HG03460 (cell line): ENCODE measurements around the gene PNKP.

Experiments used
- ATAC-seq: cut with Tn5 transposase; IDR thresholded peaks from one replicate; pipeline ENCODE4 v1.9.1; 2021; ENCODE audit not compliant: unreplicated experiment

PNKP gene

GRCh38 chr19:49876422-49877019 is 9.1 kb upstream of the PNKP start:
- peak; percentile 48 for ATAC-seq

- no peak for ATAC-seq
Measured at GRCh38 chr19:49875857-49876421, 8.6 kb upstream of the PNKP start.

GRCh38 chr19:49875177-49875576 is 7.8 kb upstream of the PNKP start:
- no peak for ATAC-seq

DNA sequence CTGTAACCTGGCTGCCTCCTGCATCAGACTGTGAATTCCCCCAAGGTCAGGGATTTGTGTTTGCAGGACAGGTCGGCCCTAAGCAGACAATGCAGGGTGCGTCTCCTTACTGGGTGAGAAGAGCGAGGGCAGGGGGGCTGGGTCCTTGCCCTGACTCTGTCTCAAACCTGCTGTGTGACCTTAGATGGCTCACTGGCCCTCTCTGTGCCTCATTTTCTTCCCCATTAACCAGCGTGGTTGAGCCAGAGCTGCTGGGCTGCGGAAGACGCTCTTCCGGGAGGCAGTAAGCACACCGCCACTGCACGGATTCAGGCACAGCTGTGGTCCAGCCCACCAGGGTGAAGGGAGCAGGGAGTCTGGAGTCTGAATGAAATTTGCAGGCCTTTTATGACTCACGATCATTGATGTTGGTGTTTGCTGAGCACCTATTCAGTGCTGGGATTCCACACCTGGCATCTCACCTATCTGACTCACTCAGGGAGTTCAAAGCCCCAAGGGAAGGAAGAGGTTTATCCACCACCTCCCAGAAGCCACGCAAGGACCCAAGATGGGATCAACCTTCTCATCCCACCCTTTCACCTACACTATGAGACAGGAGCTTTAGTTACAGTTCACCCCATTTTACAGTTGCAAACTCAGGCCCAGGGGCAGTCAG is 7.3 kb upstream of the PNKP start:
- ATAC-seq: no peak

DNA sequence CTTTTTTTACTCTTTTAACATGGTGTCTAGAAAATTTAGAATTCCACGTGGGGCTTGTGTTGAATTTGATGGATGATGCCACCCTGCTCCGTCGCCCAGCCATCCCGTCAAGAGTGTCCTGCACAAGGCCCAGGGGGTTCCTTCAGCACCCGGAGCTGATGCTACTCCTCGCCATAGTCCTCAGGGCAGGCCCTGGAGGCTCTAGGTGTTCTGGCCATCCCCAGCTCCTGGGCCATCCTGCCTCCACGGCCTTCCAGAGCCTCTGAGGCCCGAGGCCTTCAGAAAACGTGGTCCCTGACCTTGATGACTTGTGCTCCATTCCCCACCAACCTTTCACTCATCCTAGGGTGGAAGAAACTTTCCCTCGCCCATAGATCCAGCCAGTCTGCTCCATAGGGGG is 6.5 kb upstream of the PNKP start:
- no peak for ATAC-seq

GRCh38 chr19:49873129-49873521 is 5.7 kb upstream of the PNKP start:
- ATAC-seq: no peak

DNA sequence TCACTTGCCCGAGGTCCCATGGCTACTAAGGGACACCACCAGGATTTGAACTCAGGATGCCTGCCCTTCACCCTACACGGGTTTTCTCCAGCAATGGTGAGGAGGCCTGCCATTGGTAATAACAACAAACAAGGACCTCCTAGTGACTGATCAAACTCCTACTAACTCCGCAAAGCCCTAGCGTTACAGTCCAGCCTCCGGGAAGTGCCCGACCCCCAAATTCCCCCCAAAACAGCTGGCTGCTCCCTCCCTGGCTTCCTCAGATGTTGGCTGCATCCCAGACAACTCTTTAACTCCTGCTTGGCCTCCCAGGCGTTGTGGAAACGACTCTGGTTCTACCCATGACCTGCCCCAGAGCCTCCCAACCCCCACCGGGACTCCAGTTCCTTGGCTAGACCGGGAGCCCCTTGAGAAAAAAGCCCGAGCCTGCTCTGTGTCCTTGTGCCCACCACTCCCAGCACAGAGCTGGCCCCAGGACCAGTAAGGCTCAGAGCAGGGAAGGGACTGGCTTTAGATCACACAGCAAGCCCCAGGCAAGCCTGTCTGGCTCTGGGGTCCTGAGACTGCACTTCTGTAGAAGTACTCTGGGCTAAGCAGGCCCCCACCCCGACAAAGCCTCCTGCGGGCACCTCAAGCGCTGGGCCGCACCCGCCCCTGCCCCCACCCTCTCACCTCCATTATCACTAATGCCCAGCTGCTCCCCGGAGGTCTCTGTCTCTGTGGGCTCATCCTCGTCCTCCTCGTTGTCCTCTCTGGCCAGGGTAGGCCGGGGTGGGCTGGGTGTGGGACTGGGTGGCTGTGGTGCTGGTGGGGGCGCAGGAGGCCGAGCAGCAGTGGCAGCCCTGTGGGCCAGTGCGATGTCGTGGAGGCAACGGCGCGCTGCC is 5.1 kb upstream of the PNKP start:
- ATAC-seq: no peak

GRCh38 chr19:49871349-49871985 is 4.1 kb upstream of the PNKP start:
- no peak for ATAC-seq

- ATAC-seq: no peak
Measured at GRCh38 chr19:49870309-49870901, 3.0 kb upstream of the PNKP start.

GRCh38 chr19:49869484-49870308 is 2.3 kb upstream of the PNKP start:
- ATAC-seq: peak; percentile 65

DNA sequence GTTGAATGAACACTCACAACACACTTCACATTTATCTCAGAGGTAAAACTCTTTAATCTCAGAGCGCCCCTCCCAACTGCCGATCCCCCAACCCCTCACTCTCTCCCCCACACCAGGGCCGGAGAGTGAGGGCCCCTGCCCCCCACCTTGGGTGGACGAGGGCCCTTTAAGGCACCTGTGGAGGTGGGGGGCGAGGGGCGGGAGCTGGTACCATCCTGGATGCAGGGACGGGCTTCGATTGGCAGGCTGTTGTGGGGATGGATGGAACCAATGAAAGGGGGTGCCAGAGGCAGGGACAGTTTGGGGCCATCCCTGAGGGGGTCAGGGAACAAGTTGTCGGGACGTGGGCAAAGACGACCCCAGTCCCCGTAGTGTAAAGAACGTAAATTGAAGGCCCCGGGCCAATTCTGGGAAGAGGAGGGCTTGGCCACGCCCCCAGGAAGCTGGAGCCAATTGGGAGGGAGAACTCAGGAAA is 1.7 kb upstream of the PNKP start:
- peak; percentile 16 for ATAC-seq

DNA sequence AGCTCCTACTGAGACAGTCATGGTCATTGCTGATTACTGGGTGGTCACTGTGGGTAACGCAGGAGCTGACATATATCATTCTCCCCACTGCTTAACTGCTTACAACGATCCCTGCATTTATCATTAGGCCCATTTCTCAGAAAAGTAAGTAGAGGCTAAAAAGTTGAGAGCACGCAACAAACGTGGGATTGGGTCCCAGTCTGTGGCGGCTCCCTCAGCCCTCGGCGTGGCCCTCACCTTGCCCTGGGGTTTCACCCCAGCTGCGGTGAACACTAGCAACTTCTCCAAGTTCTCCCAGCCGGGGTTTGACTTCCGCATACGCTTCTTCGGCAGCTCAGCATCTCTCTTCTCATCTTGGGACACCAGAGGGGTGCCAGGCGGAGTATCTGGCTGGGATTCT is 2.5 kb downstream of the PNKP start:
- no peak for ATAC-seq

DNA sequence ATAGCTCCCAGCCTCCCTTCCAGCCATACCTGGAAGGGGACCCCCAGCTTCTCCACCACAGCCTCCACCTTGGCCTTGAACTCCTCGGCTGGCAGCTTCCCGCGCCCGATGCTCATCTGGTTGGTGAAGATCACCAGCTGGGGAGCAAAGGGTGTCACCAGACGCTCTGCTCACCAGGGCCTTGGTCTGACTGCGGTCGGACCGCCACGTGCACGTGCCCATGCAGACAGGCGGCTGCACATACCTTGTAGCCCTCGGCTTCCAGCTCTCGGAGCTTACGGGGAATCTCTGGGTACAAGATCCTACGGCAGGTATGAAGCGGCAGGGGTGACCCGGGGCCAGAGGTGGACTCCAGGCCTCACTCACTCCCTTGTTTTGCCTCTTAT is 3.4 kb downstream of the PNKP start:
- no peak for ATAC-seq

DNA sequence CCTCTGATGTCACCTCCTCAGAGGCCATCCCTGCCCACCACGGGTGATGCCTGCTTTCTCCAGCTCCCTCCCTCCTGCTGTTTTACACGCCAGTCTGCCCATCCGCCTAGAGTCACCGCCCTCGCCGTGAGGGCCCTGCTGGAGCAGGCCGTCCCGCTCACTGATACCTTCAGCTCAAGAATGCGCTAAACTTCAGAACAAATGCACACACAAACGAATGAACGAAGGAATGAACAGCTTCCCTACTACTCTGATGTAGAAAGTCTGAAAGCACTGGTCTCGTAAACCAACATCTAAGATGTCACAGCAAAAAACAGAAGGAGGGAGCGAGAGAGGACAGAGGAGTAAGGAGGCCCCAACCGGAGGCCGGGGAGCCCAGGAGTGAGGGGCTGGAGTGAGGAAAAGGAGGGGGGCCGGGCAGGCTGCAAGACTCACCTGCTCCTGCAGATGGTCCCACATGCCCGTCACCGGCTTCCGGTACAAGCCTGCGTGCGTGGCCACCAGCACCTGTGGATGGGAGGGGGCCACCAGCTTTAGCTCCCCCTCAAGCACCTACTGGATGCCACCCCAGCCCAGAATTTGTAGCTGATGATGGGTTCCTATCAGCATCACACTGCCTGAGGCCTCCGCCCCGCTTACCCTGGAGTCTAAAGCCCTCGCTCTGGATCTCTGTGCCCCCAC is 4.0 kb downstream of the PNKP start:
- no peak for ATAC-seq

DNA sequence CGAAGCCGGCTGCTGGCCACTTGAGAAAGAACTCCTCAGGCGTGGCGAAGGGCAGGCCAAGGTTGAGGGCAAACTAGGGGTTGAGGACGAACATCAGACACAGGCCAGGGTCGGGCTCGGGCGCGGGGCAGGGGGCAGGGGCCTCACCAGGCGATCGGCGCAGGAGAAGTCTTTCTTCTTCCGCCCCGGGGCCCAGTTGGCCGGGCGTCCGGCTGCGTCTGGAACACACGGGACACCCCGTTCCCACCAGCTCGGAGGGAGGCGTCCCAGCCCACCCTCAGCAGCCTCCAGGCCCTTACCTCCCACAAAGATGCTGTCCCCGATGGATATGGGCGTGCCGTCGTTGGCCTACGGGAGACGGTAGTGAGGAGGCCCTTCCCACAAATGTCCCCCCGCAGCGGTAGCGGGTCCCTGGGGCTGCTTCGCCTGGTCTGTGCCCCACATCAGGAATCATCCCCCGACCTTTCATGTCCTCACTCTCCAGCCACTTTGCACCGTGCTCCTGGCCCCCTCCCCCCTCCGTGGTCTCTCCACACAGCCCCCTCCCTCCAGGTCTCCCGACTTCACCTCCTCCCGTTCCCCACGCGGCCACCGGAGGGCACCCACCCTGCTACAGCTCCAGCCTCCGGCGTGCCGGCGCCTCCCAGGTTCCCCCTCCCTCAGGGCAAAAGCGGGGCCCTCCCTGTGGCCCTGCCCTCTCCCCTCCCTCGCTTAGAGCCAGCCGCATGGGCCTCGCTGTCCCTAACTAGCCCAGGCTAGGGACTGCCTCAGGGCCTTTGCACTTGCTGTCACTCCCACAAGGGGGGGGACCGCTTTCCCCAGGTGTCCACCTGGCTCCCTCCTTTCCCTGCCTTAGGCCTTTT is 4.8 kb downstream of the PNKP start:
- ATAC-seq: no peak

- ATAC-seq: no peak
Measured at GRCh38 chr19:49861541-49862378, 5.6 kb downstream of the PNKP start.

DNA sequence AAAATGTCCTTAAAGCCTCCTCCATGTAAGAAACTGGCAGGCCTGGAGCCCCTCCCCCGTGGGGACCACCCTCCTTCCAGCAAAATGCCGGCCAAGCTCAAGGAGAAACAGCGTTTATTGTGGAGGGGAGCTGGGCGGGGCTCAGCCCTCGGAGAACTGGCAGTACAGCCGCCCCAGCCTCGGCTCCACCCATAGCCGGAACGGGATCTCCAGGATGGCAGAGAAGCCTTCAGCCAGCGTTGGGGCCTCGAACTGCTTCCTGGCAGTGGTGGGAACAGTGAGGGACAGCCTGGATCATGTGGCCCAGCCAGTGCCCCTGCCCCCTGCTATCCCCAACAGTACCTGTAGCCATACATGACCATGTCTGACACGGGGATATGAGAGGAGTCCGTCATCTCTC is 6.3 kb downstream of the PNKP start:
- ATAC-seq: no peak
